Measurements from ENCODE around the gene TMED10. TPM values are rescaled to one million over a fixed set of nuclear protein-coding genes. Genes with fewer than 3 reads are reported as not detected.

TMED10 gene
- total RNA-seq, 1 experiment from 2014 or later = 709 TPM

- Histone ChIP-seq H3K9me3 (ENCODE audit: insufficient read depth, low read depth) (no peaks in the 10 kb centered on the region), H3K4me3 (no peak overlapping the region), H3K27me3 (ENCODE audit: insufficient read depth, low read depth) (no peaks in the 10 kb centered on the region), H3K9me2 (ENCODE audit: insufficient read depth) (no peaks in the 10 kb centered on the region), H3K27ac (no peak overlapping the region), H3K79me2 (ENCODE audit: low read depth) (no peaks in the 10 kb centered on the region; the same call in 1 of the 2 replicates), H2AFZ (no peak overlapping the region), H3F3A (ENCODE audit: insufficient read depth, low read depth) (peaks cover 49% of the 10 kb centered on the region), H4K20me1 (ENCODE audit: insufficient read depth) (peaks cover 22% of the 10 kb centered on the region; the same call in 1 of the 2 replicates), H3K4me2 (no peak overlapping the region), H3K36me3 (ENCODE audit: low read depth) (peaks cover 72% of the 10 kb centered on the region), H3K4me1 (replicated peaks; ENCODE audit: insufficient read depth) (peaks cover 23% of the 10 kb centered on the region)
- intact Hi-C loops (cut with micrococcal nuclease; ENCODE audit: unreplicated experiment) = no loop called here
- BruUV-seq (replicated peaks) = no TSS peak
- TF ChIP-seq CTCF (conservative IDR thresholded peaks at IDR 0.05) = no peak
- TF ChIP-seq EZH2 (IDR thresholded peaks at IDR 0.05; ENCODE audit: low read depth) = no peak
- ChIA-PET POLR2A (ENCODE audit: unreplicated experiment) (no interaction called here), CTCF (interaction anchor here (1.0 kb wide), 1 partner anchor 240 kb away, joined by 12 read pairs; no protein-coding TSS in a partner anchor)
- DNase-seq = no peak
Observed at GRCh38 chr14:75119056-75119455, 57.4 kb downstream of the TMED10 start.

- intact Hi-C loops (cut with micrococcal nuclease; ENCODE audit: unreplicated experiment) = no loop called here
- Histone ChIP-seq H4K20me1 (ENCODE audit: insufficient read depth) (peaks cover 8% of the 10 kb centered on the region; the same call in 1 of the 2 replicates), H3K9me2 (ENCODE audit: insufficient read depth) (no peaks in the 10 kb centered on the region), H3F3A (ENCODE audit: insufficient read depth, low read depth) (peaks cover 24% of the 10 kb centered on the region; the same call in 1 of the 2 replicates), H3K79me2 (ENCODE audit: low read depth) (no peaks in the 10 kb centered on the region), H3K36me3 (ENCODE audit: low read depth) (peaks cover 82% of the 10 kb centered on the region), H3K4me2 (no peak overlapping the region), H3K27ac (no peak overlapping the region), H3K4me3 (no peak overlapping the region), H3K27me3 (ENCODE audit: insufficient read depth, low read depth) (no peaks in the 10 kb centered on the region), H3K4me1 (replicated peaks; ENCODE audit: insufficient read depth) (no peaks in the 10 kb centered on the region), H2AFZ (no peak overlapping the region), H3K9me3 (ENCODE audit: insufficient read depth, low read depth) (no peaks in the 10 kb centered on the region)
- BruUV-seq (replicated peaks) = no TSS peak
- DNase-seq = peak in 1 of 2 experiments; percentile 24
- TF ChIP-seq EZH2 (IDR thresholded peaks at IDR 0.05; ENCODE audit: low read depth) (no peak), CTCF (conservative IDR thresholded peaks at IDR 0.05) (no peak)
- ChIA-PET CTCF (interaction anchor here (0.7 kb wide), 1 partner anchor 10 kb away, joined by 3 read pairs; no protein-coding TSS in a partner anchor), POLR2A (ENCODE audit: unreplicated experiment) (no interaction called here)
Observed at GRCh38 chr14:75113932-75114539, 62.4 kb downstream of the TMED10 start.

- peaks cover 5% of the 10 kb centered on the region; the same call in 1 of the 2 replicates for H4K20me1 ChIP-seq (ENCODE audit: insufficient read depth)
- no peak overlapping the region for H3K27ac ChIP-seq
- H3K9me2 ChIP-seq (ENCODE audit: insufficient read depth) = no peaks in the 10 kb centered on the region
- peaks cover 68% of the 10 kb centered on the region for H3K36me3 ChIP-seq (ENCODE audit: low read depth)
- no TSS peak for BruUV-seq (replicated peaks)
- H3K9me3 ChIP-seq (ENCODE audit: insufficient read depth, low read depth) = no peaks in the 10 kb centered on the region
- H3K4me3 ChIP-seq = no peak overlapping the region
- H3F3A ChIP-seq (ENCODE audit: insufficient read depth, low read depth) = peaks cover 12% of the 10 kb centered on the region; the same call in 1 of the 2 replicates
- no peaks in the 10 kb centered on the region for H3K79me2 ChIP-seq (ENCODE audit: low read depth)
- H3K27me3 ChIP-seq (ENCODE audit: insufficient read depth, low read depth) = no peaks in the 10 kb centered on the region
- ChIA-PET POLR2A (ENCODE audit: unreplicated experiment) (interaction anchor here (0.6 kb wide), 2 partner anchors 61 to 424 kb away, joined by 3 to 6 read pairs; no protein-coding TSS in a partner anchor), CTCF (interaction anchor here (0.5 to 0.6 kb wide), 2 partner anchors 185 to 328 kb away, joined by 4 read pairs; no protein-coding TSS in a partner anchor)
- intact Hi-C loops (cut with micrococcal nuclease; ENCODE audit: unreplicated experiment) = no loop called here
- H3K4me1 ChIP-seq (replicated peaks; ENCODE audit: insufficient read depth) = no peaks in the 10 kb centered on the region
- no peak overlapping the region for H2AFZ ChIP-seq
- no peak overlapping the region for H3K4me2 ChIP-seq
- TF ChIP-seq CTCF (conservative IDR thresholded peaks at IDR 0.05) (no peak), EZH2 (IDR thresholded peaks at IDR 0.05; ENCODE audit: low read depth) (no peak)
- no peak for DNase-seq
Observed at GRCh38 chr14:75109877-75110276, 66.5 kb downstream of the TMED10 start.

All from PC-9 (cell line).